GM19238 (cell line): ENCODE data around the gene CDK1.

Experiments used
- DNase-seq: peaks from one replicate; pipeline ENCODE4 v3.0.0; 2011; ENCODE audit warnings: low spot score; ENCODE audit not compliant: insufficient read length

CDK1 gene

DNA sequence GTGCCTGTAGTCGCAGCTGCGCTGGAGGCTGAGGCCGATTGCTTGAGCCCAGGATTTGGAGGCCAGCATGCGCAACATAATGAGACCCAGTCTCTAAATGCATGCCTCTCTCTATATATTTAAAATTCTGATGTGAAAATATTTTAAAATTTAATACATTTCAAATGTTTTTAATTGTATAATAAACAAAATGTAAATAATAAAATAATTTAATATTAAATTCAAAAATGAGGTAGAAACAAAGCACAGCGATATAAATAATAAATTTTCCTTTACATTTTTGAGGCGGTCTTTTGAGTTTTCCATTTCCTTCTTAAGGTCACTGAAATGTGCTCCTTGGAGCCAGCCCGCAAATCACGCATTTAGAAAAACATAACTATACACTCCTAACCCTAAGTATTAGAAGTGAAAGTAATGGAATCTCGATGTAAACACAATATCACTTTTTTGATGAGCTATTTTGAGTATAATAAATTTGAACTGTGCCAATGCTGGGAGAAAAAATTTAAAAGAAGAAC, 523 bp upstream of the CDK1 start:
- no peak for DNase-seq

DNA sequence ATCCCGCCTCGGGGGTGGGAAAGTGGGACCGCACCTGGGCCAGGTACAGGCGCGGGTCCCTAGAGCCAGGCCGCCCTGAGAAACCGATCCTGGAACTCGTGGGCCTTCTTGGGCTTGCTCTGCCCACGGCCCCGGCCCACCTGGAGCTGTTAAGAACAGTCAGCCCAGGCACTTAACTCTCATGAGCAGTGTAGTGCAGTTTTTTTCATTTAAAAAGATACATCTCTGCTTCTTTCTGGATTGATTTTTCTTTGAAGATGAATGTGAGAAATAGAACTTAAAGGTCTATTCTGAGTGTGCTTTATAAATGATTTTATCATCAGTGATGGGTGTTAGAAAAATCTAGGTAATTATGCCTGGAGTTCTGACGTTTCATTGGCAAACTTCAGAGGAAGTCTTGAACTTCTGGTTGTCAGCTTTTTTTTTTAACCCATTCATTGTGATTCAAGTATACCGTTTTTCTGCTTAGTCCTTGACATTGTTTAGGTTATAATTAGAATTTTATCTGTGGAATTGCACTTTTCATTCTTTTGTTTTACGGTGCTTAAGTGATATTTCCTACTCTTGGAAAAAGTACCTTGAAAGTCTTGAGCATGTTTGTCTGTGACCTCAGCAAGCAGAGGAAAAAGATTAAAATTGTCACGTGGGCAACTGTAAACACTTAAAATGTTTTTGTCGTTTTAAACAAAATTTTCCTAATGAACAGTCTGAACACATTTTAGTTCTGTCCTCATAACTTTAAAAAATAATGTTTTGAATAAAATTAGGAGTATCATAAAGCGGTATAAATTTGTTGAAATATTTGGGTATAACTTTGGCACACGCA, 906 bp downstream of the CDK1 start:
- no peak for DNase-seq

DNA sequence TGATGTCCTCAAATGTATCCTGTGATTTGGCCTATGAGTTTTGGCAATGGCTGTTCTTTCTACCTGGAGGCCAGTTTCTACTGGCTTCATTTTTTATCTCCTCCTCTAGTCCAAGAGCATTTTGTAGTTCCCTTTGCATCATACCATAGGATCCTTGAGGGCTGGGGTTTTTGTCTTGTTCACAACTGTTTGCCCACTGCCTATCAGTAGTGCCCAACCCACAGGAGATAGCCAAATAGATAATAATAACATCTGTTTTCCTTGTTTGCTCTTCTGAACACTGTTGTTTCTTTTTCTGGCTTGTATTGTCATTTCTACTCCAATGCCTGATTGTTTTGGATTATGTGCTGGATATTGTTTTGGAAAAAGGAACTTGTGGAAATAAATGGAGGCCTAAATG, 3.4 kb downstream of the CDK1 start:
- no peak for DNase-seq

DNA sequence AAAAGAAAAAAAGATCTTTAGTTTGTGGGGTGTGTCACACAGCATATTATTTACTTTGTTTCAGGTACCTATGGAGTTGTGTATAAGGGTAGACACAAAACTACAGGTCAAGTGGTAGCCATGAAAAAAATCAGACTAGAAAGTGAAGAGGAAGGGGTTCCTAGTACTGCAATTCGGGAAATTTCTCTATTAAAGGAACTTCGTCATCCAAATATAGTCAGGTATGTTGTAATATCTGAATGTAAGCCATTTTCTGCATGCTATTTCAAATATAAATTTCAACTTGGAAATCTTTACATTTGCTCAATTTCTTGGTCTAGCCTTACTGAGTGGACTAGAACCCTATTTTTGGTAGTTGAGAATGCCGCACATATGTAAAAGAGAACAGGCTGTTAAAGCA, 6.4 kb downstream of the CDK1 start:
- no peak for DNase-seq

DNA sequence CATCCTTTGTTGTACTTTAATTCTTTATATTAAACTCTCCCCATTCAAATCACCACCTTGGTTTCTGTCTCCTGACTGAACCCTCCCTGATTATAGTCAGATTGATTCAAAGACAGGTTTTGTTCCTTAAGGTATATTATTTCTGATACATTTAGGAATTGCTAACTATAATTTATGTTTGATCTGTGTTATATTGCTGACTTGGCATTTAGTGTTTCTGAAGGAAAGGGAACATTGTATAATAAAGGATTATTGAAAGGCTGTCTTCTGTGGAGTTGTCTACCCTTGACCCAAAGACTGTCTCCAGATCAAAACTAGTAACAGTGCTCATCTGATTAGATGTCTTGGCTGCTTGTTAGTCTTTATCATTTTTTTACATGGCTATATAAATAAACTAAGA, 10.3 kb downstream of the CDK1 start:
- DNase-seq, result no peak

DNA sequence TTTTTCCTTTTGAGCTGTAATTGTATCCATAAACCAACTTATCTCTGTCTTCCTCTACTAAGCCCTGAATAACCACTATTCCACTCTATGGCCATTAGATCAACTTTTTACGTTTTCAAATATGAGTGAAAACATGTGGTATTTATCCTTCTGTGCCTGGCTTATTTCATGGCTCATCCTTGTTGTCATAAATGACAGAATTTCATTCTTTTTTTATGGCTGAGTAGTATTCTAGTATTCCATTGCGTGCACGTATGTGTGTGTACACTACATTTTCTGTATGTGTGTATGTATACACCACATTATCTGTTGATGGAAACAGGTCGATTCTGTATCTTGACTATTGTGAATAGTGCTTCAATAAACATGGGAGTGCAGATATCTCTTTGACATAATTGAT, 11.1 kb downstream of the CDK1 start:
- DNase-seq, result no peak

DNA sequence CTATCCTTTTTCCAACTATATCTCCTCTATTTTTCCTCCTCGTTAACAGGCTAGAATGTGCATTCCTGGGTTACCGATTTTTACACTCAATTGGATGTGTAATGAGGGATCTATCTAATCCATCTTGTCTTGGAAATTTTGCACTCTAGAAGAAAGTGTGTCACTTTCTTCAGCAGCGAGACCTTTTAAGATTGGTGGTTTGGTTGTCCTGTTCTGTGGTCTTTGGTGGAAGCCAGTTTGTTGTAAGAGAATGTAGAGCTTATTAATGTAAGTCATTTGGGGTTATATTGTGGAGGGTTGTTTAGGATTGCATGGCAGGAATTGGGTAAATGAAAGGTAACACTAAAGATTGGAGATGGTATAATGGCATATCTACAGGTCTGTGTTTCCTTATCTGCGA, 16.7 kb downstream of the CDK1 start:
- no peak for DNase-seq

DNA sequence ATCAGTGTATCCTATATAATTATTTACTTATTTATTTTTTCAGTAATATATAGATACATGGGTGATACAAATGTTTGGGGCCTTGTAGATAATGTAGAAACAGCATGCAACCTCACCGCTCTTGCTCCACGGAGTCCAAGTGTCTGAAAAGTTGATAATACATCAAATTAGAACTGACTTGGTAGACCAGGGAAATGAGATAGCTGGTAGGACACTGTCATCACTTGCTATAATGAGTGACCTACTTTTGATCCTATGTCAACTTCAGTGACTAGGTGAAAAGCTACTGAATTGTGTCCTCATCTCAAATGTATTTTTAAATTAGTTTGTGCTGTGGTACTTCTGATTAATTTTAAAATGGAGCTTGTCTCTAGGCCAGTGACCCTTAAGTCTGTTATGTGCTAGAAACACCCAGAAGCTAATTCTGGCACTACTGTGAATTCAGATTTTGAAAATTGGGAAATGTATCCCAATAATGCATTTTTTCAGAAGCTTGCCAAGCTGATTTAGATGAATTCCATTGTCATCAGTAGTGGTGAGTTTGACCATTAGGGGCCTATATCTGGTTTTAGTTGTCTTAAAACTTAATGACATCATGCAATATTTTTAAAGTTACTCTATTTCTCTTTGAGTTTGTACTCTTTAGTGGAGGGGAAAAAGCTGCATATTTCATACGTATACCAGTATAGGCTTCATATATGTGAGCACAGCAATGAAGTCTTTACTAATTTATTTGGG, 17.4 kb downstream of the CDK1 start:
- no peak for DNase-seq

DNA sequence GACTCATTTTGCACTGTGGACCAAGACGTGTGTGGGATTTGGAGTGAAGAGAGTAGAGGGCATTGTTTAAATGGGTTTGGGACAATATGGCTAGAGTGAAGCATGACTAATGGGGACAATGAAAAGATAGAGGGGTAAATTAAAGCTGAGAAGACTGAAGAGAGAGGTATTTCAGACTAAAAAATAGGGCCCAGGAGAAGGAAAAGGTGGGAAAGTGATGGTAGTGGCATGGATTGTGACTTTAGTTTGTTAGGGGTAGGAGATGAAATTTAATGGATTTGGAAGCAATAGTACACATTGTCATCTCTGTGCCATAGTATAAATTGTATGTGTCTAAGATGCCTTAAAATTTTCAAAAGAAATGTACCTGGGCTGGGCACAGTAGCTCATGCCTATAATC, 18.2 kb downstream of the CDK1 start:
- no peak for DNase-seq

DNA sequence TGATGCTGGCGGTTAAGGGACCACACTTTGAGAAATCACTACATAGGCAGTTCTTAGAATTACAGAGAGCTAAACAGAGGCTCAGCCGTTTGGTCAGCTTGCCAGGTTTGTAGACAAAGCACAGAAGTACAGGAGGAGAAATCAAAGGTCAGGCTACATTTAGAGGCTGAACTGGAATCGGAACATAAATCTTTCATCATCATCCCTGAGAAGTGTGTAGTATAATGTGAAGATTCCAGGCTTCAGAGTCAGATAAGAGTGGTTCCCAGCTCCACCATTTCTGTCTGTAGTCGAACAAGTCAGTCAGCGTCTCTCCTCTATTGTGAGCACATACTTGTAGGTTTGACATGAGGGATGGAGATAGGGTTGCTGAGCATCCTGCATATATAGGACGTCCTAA, 18.9 kb downstream of the CDK1 start:
- no peak for DNase-seq

DNA sequence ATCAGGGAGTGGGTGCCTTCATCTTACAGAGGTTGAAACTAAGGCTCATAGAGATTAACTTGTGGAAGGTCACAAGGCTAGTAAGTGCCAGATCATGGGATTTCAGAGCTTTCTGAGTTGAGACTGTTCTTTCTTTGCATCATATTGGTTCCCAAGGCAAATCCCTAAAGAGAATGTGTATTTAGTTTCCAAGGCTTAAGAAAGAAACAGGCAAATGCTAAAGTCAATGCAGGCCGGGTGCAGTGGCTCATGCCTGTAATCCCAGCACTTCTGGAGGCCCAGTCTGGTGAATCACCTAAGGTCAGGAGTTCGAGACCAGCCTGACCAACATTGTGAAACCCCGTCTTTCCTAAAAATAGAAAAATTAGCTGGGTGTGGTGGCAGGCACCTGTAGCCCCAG, 19.8 kb downstream of the CDK1 start:
- no peak for DNase-seq

DNA sequence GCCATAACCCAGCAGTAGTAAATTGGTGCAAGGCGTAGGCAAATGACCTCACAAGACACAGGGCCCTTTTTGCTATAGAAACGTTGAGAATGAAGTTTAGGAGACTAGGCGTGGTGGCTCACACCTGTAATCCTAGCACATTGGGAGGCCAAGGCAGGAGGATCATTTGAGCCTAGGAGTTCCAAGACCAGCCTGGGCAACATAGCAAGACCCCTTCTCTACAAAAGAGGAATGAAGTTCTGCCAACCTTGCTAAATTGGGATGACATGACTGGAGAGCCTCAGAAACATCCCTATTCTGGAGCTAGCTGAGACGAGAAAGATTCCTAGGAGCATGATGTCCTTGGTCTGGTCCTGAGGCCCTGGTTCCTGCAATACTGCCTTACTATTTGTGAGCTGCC, 20.6 kb downstream of the CDK1 start:
- no peak for DNase-seq

DNA sequence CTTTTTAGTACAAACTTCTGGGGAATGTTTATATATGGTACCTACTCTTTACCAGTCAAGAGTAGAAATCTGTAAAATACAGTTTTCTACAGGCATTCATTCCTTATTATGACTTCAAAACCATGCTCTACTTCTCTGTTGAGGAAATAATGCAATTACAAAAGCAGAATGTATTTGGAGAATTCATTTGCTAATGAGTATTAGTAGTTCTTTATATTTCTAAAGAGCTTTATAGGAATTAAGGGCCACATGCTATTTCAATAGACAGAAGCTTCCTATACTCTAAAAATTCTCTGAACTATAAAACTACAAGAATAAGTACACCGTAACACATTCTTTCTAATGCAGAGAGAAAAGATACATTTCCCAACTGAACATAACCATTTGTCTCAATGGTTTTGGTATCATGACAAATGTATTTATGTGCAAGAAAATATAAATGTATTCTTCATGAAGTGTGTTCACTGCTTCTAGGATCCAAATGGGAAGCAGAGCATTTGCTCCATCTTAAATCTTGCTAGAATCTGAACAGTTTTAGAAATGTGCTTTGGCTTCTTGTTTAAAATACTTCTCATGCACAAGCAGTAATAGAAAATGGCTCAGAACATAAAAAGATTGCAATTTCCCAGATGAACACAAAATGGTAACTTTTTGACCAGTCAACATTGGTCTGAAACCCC, 21.8 kb downstream of the CDK1 start:
- DNase-seq, result no peak

DNA sequence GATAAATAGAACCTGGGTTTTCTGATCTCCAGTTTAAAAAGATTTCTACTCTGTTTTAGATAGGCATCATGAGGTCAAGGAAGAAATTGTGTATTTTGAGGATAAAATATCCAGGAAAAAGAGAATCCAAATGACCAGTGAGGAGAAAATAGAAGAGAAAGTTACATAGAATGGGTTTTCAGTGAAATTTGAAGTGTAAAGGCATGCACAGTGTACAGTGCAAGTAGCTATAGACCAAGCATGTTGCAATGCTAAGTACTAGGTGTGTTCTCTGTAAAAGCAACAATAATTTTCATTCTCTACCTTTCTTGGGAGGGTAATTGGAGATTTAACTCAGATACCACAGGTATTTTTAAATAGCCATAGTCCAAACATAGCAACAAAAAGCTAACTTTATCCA, 22.6 kb downstream of the CDK1 start:
- DNase-seq, result no peak

DNA sequence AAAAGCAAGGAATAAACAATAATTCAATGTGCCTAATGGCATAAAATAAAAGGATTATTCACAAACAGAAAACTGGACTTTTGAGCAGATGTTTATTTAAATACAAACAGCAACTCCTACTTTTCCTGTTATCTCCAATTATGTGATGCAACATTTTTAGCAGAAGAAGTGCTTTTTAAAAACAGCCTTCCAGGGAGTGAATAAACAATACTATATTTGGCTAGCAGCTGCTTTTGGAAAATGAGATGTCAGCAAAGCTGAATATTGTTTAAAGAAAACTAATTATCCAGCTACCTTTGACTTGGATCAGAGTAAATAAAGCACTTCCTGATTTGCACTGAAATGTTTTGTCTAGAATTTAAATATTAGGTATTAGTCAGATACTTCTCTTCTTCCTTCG, 23.2 kb downstream of the CDK1 start:
- no peak for DNase-seq

DNA sequence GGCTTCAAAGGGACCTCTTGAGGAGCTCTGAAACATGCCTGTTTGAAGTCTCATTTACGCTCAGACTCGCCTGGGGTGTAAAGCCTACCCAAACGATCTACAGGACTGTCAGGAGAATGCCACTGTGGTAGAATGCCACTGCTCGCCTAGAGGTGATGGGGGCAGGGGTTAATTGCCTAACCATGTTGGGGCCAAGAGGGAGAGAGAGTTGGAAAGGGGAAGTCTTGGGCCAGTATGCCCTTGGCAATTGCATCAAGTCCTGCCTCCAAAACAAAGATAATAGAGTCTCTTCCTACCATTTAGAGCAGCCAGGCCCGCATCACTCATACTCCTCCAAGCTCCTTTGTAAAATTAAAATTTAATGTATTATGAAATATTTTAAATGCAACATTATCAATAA, 25.2 kb downstream of the CDK1 start:
- DNase-seq, result no peak

DNA sequence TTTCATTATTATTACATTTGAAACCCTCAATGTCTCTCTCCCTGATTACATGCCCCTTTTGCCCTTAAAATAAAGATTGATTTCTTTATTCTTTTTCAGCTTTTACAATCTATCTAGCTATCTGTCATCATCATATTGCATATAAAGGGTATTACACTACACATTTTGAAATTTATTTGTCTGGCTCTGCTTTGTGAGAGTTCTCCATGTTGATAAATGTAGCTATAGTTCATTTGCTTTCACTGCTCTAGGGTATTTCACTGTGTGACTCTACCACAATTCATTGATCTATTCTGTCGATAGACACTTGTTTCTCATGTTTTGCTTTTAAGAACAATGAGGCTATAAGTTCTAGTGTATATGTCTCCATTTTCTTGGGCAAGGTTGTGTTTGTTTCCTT, 25.6 kb downstream of the CDK1 start:
- no peak for DNase-seq

DNA sequence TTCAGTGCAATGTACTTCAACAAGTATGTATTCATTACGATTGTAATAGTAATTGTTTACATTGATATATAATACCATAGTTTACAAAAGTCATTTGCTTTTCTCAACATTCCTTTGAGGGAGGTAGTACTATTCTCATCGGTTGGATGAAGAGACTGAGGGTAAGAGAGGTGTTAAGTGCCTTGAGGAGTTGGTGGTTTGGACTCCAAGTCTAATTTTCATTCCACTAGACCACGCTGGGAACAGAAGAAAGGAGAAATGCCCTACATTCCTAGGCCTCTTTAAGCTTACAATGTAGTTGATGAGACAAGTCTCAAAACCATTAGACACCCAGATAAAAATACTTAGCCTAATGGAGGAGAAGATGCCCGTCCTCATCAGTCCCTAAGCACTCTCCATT, 28.6 kb downstream of the CDK1 start:
- DNase-seq, result no peak

DNA sequence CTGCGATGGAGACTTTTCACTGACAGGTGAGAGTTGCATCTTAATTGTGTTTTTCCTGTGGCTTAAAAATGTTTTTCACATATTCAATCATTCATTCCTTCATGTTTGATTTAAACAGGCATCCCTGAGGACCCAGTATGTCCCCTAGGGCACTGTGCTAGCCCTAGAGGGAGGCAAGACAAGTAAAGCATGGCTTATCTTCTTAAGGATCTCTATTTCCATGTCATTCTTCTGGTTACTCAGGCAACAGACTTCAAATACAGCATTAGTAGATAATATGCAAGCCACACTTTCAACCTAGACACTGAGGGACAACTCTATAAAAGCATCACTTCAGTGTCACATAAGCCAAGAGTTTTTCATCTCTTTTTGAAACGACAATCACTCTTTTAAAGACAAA, 29.2 kb downstream of the CDK1 start:
- no peak for DNase-seq

DNA sequence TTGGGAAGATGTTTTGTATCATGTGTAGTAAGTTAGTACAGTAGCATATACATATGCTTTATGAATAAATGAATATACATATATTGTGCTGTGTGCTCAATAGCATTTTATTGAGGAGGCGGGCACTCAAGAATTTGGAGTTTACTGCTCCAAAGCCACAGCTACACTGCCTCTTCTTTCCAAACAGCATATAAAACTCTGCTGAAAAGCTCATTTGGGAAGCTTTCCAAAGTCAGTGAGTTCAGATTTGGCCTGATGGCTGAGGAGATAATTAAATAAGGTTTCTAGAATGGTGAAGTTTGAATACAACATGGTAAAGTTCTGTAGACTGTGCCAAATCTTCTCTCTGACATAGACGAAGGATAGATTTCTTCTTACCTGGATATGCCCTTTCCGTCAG, 29.8 kb downstream of the CDK1 start:
- DNase-seq, result no peak

DNA sequence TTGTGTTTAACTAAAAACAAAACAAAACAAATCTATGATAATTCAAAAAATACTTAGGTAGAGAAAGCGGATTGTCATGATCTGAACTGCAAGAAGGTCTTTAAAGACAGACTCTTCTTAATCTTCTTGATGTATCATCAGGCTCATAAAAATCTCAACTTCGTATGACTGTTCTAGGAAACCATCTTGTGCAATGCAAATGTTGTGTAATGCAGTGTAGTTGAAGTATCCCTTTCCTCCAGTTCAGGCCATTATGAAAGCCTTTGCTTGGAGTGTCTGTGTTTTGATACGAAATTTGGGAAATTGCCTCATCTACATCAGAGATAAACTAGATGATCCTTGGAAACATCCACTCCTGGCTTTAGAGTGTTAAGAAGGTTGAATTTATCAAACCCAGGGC, 30.9 kb downstream of the CDK1 start:
- no peak for DNase-seq

DNA sequence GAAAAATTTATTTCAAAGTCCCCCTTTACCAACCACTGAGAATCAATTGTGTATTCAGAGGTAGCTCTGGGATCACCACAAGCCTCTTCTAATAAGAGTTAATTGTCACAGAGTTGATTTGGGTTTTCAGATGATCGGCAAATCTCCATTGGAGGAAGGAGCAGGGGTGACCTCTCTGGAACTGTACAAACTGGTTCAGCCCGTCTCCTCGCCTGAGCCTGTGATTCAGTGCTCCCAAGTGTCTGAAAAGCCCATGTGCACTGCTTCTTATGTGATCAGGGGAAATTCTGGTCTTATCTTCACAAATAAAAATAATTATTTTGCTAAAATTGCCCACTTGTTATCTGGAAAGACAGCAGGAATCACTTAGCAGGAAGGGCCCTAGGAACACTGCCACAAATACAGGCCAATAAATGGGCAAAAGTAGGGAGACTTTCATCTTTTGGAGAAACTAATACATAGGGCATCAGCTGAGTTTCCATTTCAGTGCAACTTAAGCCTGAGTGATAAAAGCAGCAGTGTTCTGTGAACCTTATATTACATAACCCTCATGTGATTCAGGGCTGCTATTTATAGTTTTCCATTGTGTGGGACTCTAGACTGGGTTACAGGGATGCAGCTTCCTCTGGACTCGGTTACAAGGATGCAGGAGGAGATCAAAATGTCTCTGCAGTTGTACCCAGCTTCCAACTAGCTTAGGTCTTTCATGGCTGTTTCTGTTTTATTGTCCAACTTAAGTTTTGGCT, 32.3 kb downstream of the CDK1 start:
- no peak for DNase-seq
